Central memory CD4-positive, alpha-beta T cell (primary cell): ENCODE measurements around the gene HSPA9.
"Not testable (repeated sequence)": the region's sequence is repeated elsewhere in the genome, so short reads cannot be mapped to it uniquely, and the experiment has no call there.

ENCODE experiments used
- DNase-seq: peaks from one replicate; pipeline ENCODE4 v3.0.0; 2022

Gene HSPA9

GRCh38 chr5:138528744-138529469, 46.3 kb downstream of the HSPA9 start:
- no peak for DNase-seq

- DNase-seq: no peak
Observed at GRCh38 chr5:138528208-138528607, 47.0 kb downstream of the HSPA9 start.

DNA sequence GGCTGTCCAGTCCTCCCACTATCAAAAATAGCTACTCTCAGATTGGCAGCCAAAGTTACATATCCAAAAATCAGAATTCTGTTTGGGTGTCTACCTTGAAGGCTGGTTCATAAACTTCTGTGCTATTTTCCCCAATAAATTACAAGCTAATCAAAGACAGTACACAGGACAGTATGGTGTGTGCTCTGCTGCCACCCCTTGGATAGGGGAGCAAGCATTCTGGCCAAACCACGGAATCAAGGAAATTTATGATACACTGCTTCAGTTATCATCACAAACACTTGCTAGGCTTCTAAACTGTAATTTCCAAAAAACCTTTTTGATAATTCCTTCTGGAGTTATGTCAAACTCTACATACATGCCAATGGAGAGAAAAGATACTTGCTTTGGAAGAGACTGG, 48.0 kb downstream of the HSPA9 start:
- no peak for DNase-seq

DNA sequence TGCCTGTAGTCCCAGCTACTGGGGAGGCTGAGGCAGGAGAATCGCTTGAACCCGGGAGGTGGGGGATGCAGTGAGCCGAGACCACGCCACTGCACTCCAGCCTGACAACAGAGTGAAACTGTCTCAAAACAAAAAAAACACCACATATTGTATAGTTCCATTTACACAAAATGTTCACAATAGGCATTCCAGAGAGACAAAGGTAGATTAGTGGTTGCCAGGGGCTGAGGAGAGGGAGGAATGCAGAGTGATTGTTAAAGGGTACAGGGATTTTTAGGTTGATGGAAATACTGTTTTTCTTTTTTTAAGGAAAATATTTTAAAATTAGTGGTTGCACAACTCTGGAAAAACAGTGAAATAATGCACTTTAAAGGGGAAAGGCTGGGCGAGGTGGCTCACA, 51.8 kb downstream of the HSPA9 start:
- DNase-seq: no peak

DNA sequence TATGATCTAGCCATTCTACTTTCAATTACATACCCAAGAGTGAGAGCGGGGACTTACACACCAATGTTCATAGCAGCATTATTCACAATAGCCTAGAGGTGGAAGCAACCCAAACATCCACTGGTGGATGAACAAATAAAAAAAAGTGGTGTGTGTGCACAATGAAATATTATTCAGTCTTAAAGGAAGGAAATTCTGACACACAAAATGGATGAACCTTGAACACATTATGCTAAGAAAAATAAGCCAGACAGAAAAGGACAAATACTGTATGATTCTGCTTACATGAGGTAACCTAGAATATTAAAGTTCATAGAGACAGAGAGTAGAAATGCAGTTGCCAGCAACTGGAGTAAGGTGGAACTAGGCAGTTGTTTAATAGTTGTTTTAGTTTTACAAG, 54.2 kb downstream of the HSPA9 start:
- DNase-seq: no peak

DNA sequence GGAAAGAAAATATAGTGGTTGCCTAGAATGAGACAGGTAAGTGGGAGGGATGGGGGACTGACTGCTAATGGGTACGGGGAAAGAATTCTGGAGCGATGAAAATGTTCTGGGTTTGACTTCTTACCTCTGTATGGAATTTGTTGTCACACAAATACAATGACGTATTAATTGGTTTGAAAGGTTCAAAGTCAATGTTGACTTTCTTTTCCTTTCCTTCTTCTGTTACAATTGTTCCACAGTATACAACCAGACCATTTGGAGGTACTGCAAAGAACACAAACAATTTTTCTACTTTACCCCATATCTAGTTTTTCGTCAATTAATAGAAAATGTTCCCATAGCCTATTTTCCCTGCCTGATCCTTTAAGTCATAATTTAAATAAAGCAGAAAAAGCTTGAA, 57.8 kb downstream of the HSPA9 start:
- DNase-seq: no peak

- DNase-seq: no peak
Observed at GRCh38 chr5:138515556-138516245, 59.5 kb downstream of the HSPA9 start.

GRCh38 chr5:138514021-138514420, 61.2 kb downstream of the HSPA9 start:
- DNase-seq: no peak

DNA sequence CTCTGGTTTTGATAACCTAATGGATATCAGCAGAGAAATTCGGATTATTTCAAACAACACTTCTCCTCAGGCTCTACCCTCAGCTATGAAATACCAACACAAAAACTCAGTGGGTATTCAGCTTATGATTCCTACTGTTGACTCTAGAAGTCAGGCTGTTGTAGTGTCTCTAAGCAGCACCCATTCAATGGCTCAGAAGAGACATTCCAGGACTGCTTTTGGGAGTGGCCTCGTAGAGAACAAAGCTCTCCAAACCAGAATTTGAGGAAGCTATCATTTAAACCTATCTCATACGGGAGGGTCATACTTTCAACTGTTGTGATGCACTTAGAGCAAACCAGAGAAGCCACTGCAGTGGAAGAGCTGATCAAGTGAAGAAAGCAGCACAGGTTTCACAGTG, 66.2 kb downstream of the HSPA9 start:
- no peak for DNase-seq

DNA sequence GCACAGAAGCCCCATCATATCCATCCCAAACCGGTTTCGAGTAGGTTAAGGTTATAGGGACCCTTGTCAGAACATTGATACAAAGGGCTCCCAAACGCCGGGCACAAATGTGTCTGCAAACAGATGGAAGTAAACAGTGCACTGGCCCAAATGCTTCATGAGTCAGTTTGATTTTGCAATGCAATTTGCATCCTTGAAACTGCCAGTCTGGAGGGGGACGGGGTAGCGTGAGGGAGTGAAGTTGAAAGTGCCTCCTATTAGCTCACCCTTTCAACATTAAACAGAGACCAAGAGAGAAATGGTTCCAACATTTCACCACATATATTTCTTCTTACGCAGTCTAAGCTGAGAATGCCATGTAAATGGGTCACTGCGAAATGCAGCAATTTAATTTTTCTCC, 67.7 kb downstream of the HSPA9 start:
- not testable (repeated sequence) for DNase-seq

- DNase-seq: no peak
Observed at GRCh38 chr5:138506370-138507306, 68.6 kb downstream of the HSPA9 start.

DNA sequence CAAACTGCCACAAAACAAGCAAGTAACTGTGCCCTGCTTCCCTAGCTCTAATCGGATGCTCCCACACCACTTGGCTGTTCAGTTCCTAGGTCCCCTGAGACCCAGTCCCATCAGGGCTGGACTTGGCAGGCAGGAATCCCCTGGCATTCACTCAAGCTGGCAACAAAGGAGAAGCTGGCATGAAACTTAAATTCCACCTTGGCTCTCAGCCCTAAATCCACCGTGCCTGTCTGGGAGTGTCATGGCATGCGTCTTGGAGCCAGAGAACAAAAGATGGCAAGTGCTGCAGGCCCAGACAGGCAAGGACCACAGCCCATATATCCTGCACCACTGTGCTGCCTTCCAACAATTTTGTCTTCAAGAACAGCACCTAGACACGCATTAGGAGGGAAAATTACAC, 70.4 kb downstream of the HSPA9 start:
- DNase-seq: no peak
